GM21423 (cell line): Measurements from ENCODE around the gene IL20.
"Not testable (repeated sequence)": the region's sequence is repeated elsewhere in the genome, so short reads cannot be mapped to it uniquely, and the experiment has no call there.

Experiments
- ATAC-seq: cut with Tn5 transposase; IDR thresholded peaks from one replicate; pipeline ENCODE4 v1.9.1; 2021; ENCODE audit warnings: mild to moderate bottlenecking, moderate library complexity; ENCODE audit not compliant: unreplicated experiment

The IL20 gene

DNA sequence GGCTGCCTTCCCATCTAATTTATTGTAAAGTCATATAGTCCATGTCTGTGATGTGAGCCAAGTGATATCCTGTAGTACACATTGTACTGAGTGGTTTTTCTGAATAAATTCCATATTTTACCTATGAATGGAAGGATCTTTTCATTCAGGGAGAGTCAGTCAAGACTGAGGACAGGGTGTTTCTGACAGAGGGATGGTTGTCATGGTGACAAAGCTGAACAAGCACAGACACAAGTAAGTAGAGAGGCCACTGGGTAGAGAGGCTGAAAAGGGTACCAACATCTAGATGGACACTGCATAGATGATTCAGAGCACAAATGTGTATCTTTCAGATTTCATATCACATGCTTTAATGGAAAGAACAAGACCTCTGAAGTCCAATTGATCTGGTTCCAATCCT is 22.6 kb upstream of the IL20 start:
- ATAC-seq: no peak

DNA sequence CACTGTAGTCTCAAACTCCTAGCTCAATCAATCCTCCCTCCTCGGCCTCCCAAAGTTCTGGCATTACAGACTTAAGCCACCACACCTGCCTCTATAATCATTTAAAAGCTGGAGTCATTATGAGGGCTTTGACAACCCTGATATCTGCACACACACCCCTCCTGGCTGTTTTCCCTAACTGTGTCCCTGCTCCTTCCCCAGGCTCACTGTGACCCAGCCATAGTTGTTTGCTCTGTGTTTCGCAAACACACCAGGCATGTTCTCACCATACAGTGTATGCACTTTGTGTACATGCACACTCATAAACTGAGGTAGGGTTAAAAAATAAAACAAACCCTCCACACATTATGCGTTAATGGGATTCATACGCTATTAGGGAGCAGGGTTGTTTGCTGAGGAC is 21.8 kb upstream of the IL20 start:
- no peak for ATAC-seq

DNA sequence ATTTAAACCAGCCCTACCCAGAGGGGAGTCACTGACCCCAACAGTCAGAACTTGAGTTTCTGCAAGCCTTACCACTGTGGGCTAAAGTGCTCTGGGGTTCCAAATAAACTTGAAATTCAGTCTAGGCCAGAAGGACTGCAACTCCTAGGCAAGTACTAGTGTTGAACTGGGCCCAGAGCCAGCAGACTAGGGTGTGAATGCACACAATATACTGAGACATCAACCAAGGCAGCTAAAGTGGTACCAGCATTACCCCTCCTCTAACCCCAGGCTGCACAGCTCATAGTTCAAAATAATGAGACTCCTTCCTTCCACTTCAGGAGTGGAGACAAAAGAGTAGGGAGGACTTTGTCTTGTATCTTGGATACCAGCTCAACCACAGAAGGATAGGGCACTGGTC is 18.9 kb upstream of the IL20 start:
- no peak for ATAC-seq

DNA sequence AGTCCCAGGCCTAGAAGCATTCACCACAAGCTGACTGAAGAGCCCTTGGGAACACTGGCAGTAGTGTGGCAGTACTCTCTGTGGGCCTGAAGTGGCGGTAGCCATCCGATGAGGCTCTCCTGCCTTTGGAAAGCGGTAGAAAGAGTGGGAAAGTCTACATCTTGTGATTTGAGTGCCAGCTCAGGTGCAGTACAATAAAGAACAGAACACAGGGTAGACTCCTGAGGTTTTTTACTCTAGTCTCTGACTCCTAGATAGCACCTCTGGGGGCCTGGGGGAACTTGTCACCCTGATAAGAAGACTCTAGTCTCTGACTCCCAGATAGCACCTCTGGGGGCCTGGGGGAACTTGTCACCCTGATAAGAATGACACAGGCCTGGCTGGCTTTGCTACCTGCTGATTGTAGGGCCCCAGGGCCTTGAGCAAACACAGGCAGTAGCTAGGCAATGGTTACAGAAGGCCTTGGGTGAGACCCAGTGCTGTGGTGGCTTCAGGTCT is 18.0 kb upstream of the IL20 start:
- ATAC-seq: no peak

DNA sequence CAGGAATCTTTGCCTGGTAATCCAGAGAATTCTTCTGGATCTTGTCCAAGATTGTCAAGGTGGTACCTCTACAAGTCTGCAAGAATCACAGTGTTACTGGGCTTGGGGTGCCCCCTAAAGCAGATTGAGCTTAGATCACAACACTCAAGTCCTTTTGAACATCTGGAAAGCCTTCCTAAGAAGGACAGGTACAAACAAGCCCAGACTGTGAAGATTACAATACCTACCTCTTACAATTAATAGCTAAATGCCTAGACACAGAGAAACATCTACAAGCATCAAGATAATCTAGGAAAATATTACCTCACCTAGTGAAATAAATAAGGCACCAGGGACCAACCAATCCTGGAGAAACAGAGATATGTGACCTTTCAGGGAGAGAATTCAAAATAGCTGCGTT is 17.5 kb upstream of the IL20 start:
- ATAC-seq: no peak

DNA sequence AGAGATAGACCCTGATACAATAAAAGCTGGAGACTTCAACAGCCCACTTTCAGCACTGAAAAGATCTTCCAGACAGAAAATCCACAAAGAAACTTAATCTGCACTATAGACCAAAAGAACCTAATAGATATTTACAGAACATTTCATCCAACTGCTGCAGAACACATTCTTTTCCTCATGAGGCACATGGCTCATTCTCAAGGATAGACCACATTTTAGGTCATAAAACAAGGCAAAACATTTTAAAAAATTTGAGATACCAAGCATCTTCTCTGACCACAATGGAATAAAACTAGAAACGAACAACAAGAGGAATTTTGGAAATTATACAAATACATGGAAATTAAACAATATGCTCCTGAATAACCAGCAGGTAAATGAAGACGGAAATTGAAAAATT is 15.0 kb upstream of the IL20 start:
- ATAC-seq: no peak

DNA sequence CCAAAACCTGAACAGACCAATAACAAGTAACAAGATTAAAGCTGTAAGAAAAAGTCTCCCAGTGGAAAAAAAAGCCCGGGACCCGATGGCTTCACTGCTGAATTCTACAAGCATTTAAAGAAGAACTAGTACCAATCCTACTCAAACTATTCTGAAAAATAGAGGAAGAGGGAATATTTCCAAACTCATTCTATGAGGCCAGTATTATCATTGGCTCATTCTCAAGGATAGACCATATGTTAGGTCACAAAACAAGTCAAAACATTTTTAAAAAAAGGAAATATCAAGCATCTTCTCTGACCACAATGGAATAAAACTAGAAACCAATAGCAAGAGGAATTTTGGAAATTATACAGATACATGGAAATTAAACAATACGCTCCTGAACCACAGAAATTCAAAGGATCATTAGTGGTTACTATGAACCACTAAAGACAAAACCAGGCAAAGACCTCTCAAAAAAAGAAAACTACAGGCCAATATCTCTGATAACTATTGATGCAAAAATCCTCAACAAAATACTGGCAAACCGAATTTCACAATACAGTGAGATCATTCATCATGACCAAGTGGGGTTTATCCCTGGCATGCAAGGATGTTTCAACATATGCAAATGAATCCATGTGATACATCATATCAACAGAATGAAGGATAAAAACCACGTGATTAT is 13.9 kb upstream of the IL20 start:
- no peak for ATAC-seq

DNA sequence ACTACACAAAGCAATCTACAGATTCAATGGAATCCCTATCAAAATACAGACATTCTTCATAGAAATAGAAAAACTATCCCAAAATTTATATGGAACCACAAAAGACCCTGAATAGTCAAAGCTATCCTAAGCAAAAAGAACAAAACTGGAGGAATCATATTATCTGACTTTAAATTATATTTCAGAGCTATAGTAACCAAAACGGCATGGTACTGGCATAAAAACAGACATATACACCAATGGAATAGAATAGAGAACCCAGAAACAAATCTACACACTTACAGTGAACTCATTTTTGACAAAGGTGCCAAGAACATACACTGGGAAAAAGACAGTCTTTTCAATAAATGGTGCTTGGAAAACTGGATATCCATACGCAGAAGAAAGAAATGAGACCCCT is 12.8 kb upstream of the IL20 start:
- not testable (repeated sequence) for ATAC-seq

DNA sequence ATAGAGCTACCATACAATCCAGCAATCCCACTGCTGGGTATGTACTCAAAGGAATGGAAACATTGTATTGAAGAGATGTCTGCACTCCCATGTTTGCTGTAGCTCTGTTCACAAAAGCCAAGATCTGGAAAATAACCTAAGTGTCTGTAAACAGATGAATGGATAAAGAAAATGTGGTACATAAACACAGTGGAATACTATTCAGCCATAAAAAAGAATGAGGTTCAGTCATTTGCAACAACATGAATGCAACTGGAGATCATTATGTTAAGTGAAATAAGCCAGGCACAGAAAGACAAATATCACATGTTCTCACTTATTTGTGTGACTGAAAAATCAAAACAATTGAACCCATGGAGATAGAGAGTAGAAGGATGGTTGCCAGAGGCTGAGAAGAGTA is 11.7 kb upstream of the IL20 start:
- ATAC-seq: not testable (repeated sequence)

DNA sequence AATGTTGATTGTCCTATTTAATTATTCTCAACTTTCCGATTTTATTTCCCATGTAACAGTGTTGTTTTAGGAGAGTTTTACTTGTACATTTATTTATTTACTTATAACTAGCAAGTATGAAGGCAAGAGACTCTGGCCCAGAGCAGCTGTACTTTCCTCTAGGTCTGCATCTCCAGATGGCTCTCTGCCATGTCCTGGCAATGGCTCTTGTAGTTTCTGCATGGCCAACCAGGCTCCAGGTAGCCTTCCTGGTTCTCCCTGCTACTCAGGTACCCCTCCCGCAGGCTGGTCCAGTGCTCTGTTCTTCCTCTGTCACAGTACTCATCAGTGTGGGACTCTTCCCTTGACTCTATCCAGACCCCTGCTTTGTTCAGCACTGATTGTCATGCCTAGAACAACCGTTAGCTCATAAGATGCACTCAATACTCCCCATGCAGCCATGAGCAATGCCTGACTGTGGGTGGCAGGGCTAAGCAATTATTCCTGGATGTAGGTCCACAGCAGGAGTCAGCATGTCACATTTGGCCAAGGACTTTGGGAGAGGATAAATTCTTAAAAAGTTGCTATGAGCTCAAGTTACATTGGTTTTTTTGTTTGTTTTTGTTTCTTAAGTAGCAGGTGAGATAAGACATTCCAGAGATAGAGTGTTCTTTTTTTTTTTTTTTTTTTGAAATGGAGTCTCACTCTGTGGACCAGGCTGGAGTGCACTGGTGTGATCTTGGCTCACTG is 10.9 kb upstream of the IL20 start:
- no peak for ATAC-seq

DNA sequence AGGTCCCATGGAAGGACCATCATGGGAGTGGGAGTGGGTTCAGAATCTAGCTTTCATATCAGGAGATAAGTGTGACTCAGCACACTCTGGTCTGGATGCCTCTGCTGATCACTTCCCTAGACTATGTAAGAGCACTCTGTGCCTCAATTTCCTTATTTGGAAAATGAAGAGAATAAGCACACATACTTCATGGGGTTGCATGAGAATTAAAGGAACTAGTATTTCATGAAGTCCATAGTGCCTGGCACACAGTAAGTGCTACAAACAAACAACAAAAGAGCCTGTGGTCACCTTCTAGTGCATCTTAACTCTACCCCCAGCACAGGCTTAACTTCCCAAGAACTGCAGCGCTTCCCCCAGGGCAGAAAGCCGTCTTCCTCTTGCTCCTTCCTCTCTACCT is 9.6 kb upstream of the IL20 start:
- no peak for ATAC-seq

DNA sequence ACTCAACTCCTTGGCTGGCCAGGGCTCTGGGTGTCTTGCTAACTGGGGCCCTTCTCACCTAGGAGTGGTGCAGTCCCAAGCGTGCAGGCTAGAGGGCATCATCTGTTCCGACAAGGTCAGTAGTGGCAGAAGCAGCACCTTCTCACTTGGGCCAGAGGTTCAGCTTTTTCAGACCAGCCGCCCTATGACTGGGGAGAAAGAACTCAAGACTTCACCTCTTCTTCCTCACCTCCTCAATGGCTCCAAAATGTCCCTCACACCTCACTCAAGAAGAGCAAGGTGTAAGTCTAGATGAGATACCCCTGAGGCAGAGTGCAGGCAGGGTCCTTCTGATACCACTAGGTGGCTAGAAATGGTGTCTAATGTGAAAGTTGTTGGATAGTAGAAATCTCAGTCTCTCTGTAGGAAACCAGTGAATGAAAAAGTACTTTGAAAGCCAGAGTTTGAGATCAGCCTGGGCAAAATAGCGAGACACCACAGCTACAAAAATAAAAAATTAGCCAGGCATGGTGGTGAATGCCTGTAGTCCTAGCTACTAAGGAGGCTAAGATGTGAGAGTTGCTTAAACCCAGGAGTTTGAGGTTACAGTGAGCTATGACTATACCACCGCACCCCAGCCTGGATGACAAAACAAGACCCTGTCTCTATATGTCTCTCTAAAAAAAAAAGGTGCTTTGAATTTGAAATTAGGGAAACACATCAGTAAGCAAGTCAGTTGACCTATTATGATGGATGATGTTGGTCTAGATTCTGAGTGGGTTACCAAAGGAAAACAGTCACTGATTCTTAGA is 8.6 kb upstream of the IL20 start:
- ATAC-seq: no peak

DNA sequence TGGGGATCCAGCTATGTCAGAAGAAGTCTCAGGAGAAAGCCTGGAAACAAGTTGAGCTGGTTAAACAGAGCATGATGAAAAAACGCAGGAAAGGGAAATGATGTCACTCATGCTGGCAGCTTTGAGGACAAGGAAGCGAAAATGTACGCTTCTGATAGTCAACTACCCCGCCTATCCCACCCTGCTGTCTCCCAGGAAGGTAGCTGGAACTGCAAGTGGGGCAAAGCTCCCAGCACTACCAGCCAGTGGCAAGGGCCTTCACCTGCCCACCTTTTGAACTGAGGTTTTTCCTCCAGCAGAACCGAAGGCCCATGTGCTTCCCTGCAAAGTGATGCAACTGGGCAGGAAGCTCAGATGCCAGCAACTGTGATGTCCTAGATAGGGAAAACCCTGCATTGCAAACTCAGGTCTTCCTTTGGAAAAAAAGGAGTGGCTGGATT is 6.3 kb upstream of the IL20 start:
- ATAC-seq: no peak

DNA sequence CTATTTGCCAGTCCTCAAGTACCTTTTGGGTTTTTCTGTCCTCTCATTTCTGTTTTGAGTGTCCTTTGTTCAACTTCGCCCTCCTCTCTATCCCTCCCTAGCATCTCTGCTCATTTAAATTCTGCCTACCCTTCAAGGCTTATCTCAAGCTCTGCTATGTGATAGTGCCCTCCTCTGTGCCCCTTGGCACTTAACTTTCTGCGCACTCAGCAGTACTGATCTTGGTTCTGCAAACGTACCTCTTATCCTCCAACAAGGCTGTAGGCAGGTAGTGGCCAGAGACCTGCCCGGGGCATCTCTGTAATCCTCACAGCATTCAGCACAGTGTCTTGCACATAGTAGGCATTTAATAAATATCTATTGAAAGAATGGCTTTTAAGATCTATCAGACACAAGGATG is 5.3 kb upstream of the IL20 start:
- ATAC-seq: no peak

DNA sequence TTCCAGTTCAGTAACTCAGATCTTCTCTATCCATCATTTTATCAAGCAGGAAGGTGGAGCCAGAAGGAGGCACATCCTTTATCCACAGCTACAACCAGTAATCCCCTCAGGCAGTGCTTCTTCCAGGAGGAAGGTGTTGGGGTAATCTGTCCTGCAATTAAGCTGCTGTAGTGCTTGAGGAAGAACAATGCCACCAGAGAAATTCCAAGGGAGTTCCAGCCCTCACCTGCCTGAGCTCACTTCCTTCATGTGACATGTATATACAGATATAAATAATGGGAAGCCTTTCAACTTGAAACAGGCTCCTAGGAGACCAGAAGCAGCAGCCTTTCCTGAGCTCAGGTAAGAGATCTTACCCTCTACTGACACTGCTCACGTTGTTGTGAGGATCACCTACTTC is 2.2 kb upstream of the IL20 start:
- no peak for ATAC-seq

DNA sequence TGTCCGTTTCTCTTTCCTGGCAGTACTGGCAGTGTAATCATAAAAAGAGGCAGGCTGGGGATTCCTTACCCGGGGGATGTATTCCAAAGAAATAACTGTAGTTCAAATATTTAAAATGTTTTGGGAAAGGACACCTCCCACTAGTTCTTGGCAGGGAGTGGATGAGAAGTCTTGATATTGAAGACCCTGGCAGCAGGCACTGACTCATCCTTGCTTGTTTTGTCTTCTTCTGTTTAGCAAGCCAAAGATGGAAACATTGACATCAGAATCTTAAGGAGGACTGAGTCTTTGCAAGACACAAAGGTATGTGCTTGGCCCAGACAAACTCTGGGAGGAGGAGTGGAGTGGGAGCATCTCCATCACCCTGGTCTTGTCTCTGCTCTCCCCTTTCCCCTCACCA is 639 bp downstream of the IL20 start:
- ATAC-seq: no peak

DNA sequence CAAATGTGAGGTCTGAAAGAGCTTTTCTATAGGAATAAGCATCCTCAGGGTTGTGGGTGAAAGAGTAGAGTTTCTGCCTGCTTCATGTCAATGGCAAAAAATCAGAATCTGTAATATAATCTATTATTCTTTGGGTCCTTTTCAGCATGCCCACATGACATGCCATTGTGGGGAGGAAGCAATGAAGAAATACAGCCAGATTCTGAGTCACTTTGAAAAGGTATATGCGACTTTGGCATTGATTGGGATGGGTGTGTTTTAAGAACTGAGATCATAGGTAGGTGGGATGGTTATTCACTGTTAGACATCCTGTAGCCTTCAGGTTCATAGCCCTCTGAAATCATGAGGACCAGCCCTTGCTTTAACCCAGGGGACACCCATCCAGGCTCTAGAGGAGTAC is 1.8 kb downstream of the IL20 start:
- no peak for ATAC-seq

DNA sequence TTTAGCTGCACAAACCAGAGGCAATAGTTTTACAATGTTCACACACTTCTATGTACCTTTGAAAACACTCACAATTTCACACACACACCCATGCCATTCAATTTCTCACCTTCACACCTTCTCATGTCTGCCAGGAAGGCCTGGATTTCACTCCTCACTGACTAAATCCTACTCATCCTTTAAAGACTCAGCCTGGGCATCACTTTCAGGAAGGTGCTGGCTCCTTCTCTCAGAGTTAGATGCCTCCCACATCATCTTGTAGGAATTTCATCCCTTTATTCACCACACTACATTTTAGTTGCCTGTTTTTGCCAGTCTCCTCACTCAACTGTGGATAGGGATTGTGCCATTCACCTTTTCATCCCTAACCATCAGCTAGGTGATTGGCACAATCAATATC is 2.3 kb downstream of the IL20 start:
- ATAC-seq: no peak

DNA sequence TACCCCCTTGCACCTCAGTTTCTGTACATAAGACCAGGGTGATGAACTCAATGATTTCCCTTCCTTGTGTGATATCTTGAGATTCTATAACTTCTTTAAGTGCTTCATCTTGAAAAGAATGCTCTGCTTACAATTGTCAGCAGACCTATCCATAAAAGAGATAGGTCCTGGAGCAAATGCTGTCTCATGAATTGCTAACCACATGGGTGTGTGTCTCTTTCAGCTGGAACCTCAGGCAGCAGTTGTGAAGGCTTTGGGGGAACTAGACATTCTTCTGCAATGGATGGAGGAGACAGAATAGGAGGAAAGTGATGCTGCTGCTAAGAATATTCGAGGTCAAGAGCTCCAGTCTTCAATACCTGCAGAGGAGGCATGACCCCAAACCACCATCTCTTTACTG is 2.8 kb downstream of the IL20 start:
- no peak for ATAC-seq

DNA sequence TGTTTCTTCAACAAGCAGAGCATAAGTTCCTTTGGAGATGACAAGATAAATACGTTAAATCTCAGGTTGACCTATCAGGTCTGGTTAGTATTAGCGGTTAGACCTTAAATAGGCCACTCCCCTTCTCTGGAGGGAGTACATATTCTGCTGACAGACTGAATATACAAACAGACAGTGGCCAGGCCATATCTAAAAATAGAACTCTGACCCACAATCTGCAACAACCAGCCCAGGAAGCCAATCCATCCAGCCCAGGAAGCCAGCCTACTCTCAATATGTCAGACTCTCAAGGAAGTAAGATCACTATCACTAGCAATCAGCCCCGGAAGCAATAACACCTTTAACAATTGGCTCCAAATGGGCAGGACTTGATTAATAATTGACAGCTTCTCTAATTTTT is 6.7 kb downstream of the IL20 start:
- no peak for ATAC-seq

DNA sequence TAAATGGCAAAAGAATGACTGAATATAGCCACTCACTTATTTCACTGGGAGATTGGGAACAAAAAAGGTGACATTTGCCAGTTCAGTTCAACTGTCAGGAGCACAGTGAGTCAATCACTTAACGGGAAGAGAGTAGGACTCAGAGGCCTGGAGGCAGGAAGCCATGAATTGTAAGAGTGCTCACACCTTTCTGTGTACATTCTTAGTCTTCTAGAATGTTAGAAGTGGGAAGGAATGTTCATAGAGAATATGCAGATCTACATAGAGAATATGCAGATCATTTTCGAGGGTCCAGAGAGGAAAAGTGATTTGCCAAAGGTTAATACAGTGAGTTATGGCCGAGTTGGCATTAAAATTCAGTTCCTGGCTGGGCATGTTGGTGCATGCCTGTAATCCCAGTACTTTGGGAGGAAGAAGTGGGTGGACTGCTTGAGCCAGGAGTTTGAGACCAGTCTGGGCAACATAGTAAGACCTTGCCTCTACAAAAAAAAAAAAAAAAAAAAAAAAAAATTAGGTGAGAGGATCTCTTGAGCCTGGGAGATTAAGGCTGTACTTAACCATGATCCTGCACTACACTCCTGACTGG is 8.3 kb downstream of the IL20 start:
- no peak for ATAC-seq
